HG03175 (cell line): ENCODE measurements around the gene SLC19A1.

Source experiments
- ATAC-seq: cut with Tn5 transposase; IDR thresholded peaks from one replicate; pipeline ENCODE4 v1.9.1; 2021; ENCODE audit warnings: mild to moderate bottlenecking, moderate library complexity; ENCODE audit not compliant: unreplicated experiment

The SLC19A1 gene

DNA sequence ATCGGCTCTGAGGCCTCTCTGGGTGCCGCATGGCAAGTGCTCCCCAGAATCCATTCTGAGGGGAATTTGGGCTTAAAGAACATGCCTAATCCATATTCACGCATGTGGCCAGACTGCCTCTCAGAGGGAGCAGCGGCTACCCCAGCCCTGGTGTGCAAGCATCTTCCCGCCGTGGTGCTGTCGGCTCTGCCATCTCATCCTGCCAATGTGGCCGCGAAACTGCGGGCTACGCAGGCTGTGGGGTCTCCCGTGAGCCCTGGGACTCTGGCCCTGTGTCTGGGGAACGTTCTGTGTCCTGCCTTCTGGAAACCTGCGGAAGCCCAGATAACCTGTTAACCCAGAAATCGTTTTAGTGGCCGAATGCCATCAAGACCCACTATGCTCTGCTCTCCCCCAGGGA, 60.7 kb downstream of the SLC19A1 start:
- ATAC-seq = no peak

- ATAC-seq = no peak
Measured at GRCh38 chr21:45480701-45481500, 61.3 kb downstream of the SLC19A1 start.

DNA sequence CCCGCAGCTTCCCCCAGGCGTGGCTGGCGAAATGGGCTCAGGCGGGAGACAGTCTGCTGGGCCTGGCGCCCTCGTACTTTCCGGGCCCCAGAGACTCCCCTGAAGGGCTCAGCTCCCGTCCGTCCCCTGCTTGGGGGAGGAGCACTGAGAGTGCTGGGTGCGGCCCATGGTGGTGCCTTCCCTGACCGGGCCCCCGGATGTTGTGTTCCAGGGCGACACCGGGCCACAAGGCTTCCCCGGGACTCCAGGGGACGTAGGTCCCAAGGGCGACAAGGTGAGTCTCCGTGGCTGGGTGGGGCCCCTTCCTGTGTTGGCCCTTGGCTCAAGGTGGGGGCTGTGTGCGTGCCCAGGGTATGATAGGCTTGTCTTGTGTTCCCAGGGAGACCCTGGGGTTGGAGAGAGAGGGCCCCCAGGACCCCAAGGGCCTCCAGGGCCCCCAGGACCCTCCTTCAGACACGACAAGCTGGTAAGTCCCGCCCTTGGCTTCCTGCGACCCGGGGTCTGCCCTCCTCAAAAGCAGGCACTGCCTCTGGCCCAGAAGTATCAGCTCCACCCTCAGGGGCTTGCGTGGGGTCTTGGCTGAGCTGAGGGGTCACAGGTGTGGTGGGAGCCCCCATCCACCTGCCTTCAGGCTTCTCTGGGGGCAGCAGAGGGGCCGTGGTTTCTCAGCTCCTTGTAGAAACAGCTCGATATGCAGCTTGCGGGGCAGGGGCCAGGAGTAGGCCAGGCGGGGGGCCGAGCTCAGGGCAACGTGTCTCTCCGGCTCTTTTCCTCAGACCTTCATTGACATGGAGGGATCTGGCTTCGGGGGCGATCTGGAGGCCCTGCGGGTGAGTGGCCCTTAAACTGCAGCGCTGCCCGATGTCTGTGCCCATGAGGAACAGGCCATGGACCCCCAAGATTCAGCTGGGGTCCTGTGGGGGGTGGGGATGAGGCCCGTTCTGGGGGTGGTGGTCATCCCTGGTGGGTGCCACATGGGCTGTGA, 62.3 kb downstream of the SLC19A1 start:
- no peak for ATAC-seq

GRCh38 chr21:45478816-45479669, 63.2 kb downstream of the SLC19A1 start:
- ATAC-seq = no peak

DNA sequence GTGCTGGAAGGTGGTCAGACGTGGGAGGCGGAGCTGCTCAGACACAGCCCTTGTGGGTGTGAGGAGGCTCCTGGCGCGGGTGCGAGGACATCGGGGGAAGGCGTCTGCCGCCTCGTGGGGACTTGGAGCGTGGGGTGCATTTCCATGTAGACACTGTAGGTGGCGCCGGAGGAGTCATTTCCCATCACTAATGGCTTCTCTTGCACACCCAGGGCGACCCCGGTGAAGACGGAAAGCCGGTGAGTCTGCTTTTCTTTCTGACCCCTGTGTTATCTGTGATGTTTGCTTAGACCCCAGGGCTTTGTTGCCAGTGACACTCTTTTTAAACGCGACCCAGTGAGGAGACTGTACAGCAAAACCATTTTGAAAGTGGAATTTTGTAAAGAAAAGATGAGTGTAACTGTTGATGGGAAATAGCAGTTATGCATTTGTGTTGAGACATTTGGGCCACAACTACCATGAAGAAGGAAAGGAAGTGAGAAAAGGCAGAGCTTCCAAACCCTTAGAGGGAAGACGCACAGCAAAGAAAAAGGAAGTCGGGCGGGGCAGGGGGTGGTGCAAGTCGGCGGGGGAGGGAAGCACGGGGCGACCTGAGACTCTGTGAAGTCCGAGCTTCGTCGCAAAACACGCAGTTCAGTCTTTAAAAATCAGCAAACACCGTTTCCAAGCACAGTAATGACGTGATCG, 64.0 kb downstream of the SLC19A1 start:
- no peak for ATAC-seq

DNA sequence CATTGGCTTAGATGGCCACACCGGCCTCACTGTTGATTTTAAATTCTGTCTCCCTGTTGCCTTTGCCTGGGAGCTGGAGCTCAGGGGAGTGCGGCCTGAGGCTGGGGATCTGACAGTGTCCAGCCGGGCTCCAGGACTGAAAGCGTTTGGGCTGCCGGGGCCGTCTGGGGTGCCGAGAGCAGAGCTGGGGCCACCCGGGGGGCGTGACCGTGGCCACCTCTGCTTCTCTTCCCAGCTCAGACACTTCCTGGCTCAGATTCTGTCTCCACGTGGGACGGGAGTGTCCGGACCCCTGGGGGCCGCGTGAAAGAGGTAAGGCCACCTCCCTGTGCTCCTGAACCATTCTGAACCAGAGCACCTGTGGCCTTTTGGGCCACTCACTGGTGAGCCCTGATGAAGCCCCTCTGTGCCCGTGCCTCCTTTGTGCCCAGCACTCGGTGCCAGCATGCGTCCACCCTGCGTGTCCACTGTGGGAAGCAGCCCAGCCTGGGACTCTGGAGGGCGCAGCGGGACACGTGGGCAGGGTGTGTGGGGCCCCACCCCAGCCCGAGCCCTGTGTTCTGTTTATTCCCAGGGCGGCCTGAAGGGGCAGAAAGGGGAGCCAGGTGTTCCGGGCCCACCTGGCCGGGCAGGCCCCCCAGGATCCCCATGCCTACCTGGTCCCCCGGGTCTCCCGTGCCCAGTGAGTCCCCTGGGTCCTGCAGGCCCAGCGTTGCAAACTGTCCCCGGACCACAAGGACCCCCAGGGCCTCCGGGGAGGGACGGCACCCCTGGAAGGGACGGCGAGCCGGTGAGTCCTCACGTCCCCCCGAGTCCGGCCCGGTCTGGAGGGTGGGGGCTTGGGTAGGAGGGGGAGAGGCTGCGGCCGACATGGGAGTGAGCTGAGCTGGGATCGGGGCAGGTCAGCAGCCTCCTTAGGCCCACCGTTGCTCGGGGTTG, 64.8 kb downstream of the SLC19A1 start:
- no peak for ATAC-seq

DNA sequence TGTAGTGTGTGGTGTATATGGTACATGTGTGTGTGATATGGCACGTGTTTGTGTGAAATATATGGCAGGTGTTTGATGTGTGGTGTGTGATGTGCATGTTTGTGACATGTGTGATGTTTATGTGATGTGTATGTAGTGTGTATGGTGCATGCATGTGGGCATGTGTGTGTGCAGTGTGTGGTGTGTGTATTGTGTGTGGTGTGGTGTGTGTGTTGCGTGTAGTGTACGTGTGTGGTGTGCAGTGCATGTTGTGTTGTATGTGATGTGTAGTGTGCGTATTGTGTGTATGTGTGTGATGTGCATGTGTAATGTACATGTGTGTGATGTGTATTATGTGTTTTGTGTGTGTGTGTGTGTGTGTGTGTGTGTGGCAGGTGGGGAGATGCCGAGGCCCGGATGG, 65.7 kb downstream of the SLC19A1 start:
- ATAC-seq = no peak

- no peak for ATAC-seq
Measured at GRCh38 chr21:45475797-45476570, 66.3 kb downstream of the SLC19A1 start.

DNA sequence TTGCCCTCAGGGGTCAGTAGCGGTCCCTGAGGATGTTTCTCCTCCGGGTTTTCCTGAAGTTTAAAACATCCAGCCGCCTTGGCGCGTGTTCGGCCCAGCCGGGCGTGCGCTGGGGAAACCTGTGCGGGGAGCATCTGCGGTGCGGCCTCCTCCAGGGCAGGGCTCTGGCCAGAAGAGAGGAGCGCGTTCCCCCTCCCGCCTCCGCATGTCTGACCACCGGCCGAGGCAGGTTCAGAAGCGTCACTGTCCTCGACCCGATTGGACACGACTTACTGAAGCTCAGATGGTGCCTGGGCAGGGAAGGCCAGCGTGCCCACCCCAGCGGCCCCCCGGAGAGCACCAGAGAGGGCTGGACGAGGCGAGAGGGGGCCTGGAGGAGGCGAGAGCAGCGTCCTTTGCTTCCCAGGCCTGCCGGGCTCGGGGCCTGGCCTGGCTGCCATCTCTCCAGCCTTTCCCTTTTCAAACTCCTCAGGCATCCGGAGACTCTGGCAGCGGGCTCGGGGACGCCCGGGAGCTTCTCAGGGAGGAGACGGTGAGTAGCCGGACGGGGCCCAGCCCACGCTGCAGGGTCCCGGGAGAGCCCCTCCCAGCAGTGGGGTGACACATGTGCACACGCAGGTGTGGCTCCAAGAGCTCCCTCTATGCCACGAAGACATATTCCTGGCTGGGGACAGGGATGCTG, 67.1 kb downstream of the SLC19A1 start:
- no peak for ATAC-seq

- no peak for ATAC-seq
Measured at GRCh38 chr21:45474323-45474950, 67.8 kb downstream of the SLC19A1 start.

- ATAC-seq = no peak
Measured at GRCh38 chr21:45473496-45474322, 68.5 kb downstream of the SLC19A1 start.

DNA sequence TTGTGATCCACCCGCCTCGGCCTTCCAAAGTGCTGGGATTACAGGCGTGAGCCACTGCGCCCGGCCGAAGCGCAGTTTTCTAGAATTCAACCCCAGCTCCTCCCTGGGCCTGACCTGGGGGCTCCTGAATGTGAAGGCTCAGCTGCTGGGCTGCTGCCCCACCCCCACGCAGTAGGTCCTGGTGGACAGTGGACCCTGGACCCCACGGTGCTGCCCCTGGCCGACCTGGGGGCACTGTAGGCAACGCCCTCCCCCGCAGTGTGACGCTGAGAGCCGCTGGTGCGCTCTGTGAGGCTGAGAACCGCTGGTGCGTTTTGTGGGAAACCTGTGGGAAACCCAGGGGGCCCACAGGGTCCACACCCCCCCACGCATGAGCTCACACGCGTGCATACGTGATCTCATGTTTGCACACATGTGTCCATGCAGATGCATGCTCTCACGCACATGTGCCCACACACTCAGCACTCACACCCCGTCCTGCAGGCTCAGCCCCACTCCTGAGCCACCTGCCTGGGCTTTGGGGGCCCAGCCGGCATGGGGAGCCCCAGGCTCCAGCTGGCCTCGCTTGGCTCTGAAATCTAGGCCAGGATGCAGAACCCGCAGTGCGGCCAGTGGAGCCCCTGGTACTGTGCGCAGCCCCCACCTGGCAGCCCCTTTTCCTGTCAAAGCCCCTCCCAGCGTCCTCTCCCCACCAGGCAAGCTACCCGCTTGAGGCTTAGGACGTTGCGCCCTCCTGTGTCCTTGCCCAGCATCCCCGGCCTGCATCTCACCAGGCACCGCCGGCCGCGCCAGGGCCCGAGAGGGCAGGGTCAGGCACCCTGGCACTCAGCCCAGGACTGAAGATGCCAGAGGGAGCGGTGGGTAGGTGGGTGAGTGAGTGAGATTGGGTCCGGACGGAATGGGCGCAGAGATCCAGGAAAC, 69.5 kb downstream of the SLC19A1 start:
- ATAC-seq = no peak

- no peak for ATAC-seq
Measured at GRCh38 chr21:45471525-45472221, 70.6 kb downstream of the SLC19A1 start.

- ATAC-seq = no peak
Measured at GRCh38 chr21:45470773-45471524, 71.3 kb downstream of the SLC19A1 start.
